ENCODE results near the gene FFAR2. TPM values are rescaled to one million over a fixed set of nuclear protein-coding genes. Genes with fewer than 3 reads are reported as not detected.

The FFAR2 gene
- total and polyA plus RNA-seq, 8 donors: 0.18 to 26.6 (median 0.55) TPM; not detected in 1

DNA sequence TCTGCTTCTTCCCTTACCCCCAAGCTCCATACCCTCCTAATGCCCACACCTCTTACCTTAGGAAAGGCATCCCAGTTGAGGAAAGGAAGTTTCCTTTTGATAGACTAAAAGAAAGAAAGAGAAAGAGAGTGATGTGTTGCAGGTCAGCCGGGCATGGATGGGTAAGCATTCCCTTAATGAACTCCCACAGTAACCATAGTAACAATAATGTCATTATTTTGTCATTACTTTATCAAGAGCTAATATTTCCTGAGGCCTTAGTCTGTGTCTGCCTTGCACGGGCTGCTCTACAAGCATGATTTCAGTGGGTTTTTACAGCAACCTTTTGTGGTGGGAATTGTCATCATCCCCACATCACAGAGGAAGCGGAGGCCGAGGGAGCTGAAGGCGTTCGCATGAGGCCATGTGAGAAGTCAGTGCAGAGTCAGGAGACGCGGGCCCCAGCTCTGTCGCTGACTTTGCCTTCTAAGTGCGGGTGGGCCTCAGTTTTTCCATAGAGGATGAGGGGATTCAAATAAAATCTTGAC, 39.7 kb downstream of the FFAR2 start:
- Histone ChIP-seq H3K27ac (no peak overlapping the region), H3K36me3 (no peaks in the 10 kb centered on the region), H3K9me3 (no peaks in the 10 kb centered on the region), H3K4me3 (no peak overlapping the region), H3K27me3 (peaks cover 0 to 21% of the 10 kb centered on the region in 2 donors), H3K4me1 (no peaks in the 10 kb centered on the region)
- DNase-seq: no peak
- TF ChIP-seq, protein P1, sequence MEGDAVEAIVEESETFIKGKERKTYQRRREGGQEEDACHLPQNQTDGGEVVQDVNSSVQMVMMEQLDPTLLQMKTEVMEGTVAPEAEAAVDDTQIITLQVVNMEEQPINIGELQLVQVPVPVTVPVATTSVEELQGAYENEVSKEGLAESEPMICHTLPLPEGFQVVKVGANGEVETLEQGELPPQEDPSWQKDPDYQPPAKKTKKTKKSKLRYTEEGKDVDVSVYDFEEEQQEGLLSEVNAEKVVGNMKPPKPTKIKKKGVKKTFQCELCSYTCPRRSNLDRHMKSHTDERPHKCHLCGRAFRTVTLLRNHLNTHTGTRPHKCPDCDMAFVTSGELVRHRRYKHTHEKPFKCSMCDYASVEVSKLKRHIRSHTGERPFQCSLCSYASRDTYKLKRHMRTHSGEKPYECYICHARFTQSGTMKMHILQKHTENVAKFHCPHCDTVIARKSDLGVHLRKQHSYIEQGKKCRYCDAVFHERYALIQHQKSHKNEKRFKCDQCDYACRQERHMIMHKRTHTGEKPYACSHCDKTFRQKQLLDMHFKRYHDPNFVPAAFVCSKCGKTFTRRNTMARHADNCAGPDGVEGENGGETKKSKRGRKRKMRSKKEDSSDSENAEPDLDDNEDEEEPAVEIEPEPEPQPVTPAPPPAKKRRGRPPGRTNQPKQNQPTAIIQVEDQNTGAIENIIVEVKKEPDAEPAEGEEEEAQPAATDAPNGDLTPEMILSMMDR (IDR thresholded peaks at IDR 0.05): no peak
- intact Hi-C loops (cut with DNase I): no loop called here
- no peak for ATAC-seq

DNA sequence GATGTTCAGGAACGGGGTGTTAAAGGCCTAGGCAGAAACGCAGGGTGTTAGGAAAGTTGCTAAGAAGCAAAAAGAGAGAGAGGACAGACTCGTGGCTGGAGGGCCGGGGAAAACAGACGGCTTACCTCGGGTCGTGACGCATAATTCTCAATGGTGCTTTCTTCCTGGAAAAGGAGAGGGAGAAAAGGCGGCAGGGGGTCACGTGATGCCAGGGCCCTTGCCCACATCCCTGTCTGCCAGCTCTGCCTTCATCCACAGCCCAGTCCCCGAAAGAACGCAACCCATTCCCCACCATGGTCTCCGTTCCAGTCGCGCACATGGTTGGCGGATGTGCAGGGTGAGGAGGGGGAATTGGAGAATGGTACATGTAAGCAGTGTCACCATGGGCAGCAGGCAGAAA, 40.6 kb downstream of the FFAR2 start:
- Histone ChIP-seq H3K36me3 (no peaks in the 10 kb centered on the region), H3K27me3 (peaks cover 0 to 21% of the 10 kb centered on the region in 2 donors), H3K4me1 (no peaks in the 10 kb centered on the region), H3K4me3 (no peak overlapping the region), H3K27ac (no peak overlapping the region), H3K9me3 (no peaks in the 10 kb centered on the region)
- TF ChIP-seq, protein P1 (IDR thresholded peaks at IDR 0.05): no peak
- DNase-seq (peak in 1 of 4 donors; percentile 28), ATAC-seq (no peak)
- intact Hi-C loops (cut with DNase I): no loop called here

DNA sequence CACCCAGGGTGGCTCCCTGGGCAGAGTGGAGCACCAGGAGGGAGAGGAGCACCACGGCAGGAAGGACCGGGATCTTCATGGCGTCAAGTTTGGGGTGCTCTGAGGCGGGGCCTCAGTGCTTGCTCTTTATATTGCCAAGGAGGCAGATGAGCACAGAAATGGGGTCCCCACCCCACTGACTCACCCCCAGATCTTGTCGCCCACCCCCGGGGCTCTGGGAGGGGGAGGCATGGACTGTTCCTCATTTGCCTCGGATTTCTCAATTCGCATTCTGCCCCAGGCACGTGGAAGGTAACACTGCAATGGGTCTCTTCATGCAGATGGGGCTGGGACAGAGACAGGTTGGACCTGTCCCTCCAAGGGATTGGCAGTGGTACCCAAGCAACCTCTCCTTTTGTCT, 42.3 kb downstream of the FFAR2 start, which contains the start of gene KRTDAP:
Gene KRTDAP (minus strand): TSS at position 101 of the 400 bp plus-strand sequence. CDS start 22 bp downstream, at position 79.
- peaks cover 0 to 21% of the 10 kb centered on the region in 2 donors for H3K27me3 ChIP-seq
- ATAC-seq: no peak
- DNase-seq: peak in 1 of 4 donors; percentile 40
- H3K27ac ChIP-seq: no peak within 1 kb of the TSS
- no peak within 1 kb of the TSS for H3K4me3 ChIP-seq
- intact Hi-C loops (cut with DNase I): loop anchor here in 1 of 2 donors (10.0 kb wide), 1 partner anchor 136 kb away; the partner anchor contains the start of gene FFAR3
- H3K4me1 ChIP-seq: peaks cover 0 to 5% of the 10 kb centered on the region in 2 donors
- H3K9me3 ChIP-seq: no peaks in the 10 kb centered on the region
- H3K36me3 ChIP-seq: no peaks in the 10 kb centered on the region
- TF ChIP-seq, protein P1 (IDR thresholded peaks at IDR 0.05): no peak

DNA sequence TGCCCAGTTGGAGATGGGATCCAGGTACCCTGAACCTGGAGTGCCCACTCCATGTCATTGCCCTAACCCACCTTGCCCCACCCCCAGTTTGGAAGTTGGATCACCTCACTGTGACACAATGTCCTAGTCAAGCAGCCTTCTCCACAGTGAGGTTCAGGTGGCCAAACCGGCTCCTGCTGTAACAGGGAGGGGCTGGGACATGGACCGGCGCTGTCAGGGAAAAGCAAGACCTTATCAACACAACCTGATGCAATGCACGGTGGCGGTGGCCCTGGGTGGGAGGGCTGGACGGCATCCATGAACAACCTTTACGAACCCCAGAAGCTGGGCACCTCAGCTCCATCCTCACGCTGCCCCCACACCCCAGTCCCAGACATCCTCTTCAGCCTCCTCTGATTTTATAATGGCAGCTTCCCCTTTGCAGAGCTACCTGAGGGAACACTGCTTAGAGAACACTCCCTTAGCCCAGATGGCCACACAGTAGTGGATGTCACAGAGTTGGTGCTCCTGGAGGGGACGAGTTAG, 43.8 kb downstream of the FFAR2 start:
- intact Hi-C loops (cut with DNase I): loop anchor here in 1 of 2 donors (10.0 kb wide), 1 partner anchor 137 kb away; the partner anchor contains the start of gene FFAR3
- Histone ChIP-seq H3K4me1 (peaks cover 0 to 8% of the 10 kb centered on the region in 2 donors), H3K9me3 (no peaks in the 10 kb centered on the region), H3K27me3 (peaks cover 0 to 21% of the 10 kb centered on the region in 2 donors), H3K4me3 (no peak overlapping the region), H3K36me3 (no peaks in the 10 kb centered on the region), H3K27ac (no peak overlapping the region)
- TF ChIP-seq, protein P1 (IDR thresholded peaks at IDR 0.05): no peak
- ATAC-seq (no peak), DNase-seq (peak in 1 of 4 donors; percentile 65)

DNA sequence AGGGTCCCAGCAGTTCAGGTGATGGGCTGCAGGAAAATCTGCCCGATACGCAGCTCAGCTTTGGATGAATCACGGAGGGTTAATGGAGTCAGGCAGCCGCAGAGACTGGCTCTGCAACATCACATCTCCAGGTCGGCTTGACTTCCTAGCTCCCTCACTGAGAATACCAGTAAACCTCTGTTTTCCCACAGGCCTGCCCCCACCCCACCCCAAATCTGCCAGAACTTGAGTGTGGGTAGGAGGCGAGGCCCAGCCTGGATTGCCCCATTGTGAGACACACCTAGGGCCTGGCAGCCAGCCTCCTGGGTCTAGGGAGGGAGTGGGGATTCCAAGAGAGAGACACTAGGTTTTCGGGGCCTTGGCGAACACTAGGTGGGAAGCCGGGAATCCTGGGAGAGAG, 45.9 kb downstream of the FFAR2 start:
- TF ChIP-seq, protein P1 (IDR thresholded peaks at IDR 0.05): no peak
- H3K36me3 ChIP-seq: no peaks in the 10 kb centered on the region
- H3K9me3 ChIP-seq: no peaks in the 10 kb centered on the region
- DNase-seq: no peak
- H3K4me1 ChIP-seq: peaks cover 0 to 8% of the 10 kb centered on the region in 2 donors
- no peak for ATAC-seq
- peaks cover 0 to 14% of the 10 kb centered on the region in 2 donors for H3K27me3 ChIP-seq
- H3K27ac ChIP-seq: no peak overlapping the region
- no peak overlapping the region for H3K4me3 ChIP-seq
- intact Hi-C loops (cut with DNase I): loop anchor here in 1 of 2 donors (10.0 kb wide), 1 partner anchor 139 kb away; the partner anchor contains the start of gene FFAR3

All from left lung (tissue), 10 donors.